ENCODE measurements around the gene SLC22A23.

DNA sequence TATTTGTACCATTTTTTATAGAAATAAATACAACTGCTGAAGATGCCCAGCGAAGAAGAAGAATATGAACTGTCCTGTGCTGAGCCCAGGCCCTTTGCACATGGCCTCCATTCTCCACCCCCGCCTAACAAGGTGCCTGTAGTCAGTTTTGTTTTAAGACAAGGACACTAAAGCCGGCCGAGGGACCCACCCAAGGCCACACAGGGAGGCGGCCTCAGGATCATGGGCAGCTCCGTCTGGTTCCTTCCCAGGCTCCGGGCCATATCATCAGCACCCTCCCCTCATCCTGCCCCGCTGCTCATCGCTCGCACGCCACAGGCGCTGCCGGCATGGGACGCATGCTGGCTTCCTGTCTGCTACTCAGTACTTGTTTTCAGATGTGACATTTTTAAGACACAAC is 176.8 kb downstream of the SLC22A23 start:
- TF ChIP-seq, protein P1, sequence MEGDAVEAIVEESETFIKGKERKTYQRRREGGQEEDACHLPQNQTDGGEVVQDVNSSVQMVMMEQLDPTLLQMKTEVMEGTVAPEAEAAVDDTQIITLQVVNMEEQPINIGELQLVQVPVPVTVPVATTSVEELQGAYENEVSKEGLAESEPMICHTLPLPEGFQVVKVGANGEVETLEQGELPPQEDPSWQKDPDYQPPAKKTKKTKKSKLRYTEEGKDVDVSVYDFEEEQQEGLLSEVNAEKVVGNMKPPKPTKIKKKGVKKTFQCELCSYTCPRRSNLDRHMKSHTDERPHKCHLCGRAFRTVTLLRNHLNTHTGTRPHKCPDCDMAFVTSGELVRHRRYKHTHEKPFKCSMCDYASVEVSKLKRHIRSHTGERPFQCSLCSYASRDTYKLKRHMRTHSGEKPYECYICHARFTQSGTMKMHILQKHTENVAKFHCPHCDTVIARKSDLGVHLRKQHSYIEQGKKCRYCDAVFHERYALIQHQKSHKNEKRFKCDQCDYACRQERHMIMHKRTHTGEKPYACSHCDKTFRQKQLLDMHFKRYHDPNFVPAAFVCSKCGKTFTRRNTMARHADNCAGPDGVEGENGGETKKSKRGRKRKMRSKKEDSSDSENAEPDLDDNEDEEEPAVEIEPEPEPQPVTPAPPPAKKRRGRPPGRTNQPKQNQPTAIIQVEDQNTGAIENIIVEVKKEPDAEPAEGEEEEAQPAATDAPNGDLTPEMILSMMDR (IDR thresholded peaks at IDR 0.05): no peak
- no peak for TF ChIP-seq POLR2AphosphoS5 (IDR thresholded peaks at IDR 0.05)
- no peak for TF ChIP-seq EP300 (IDR thresholded peaks at IDR 0.05)
- TF ChIP-seq POLR2A (IDR thresholded peaks at IDR 0.05): no peak

Measured in sigmoid colon (tissue), 4 donors.